H1 (cell line): ENCODE data around the gene RNF126. TPM values are rescaled to one million over a fixed set of nuclear protein-coding genes. Genes with fewer than 3 reads are reported as not detected.

Experiments used
- CTCF ChIA-PET: fragments of 300-600 bp; sonication (Branson Sonifier 250); formaldehyde crosslinking; loops from one replicate; lab custom pipeline; 2021; ENCODE audit not compliant: partially characterized antibody; lab: Charles Lee
- POLR2A ChIA-PET: fragments of 300-600 bp; sonication (Branson Sonifier 250); formaldehyde crosslinking; loops from one replicate; lab custom pipeline; 2021; ENCODE audit warnings: inconsistent platforms; ENCODE audit not compliant: partially characterized antibody; lab: Charles Lee
- DNase-seq, 2 experiments: peaks; one replicate each; pipeline versions ENCODE4 v3.0.0 to v3.0.0-alpha.2; 2010 to 2022; ENCODE audit warnings: low spot score in 2 of 2, low read depth in 1 of 2, mixed read lengths in 1 of 2
- FAIRE-seq: peaks from 2 replicates; lab custom pipeline; 2011; peaks lifted over from hg19 to GRCh38; lab: Jason Lieb, UNC
- H2AFZ ChIP-seq: 2 replicates; pipeline ENCODE4 v1.8.1; 2012; ENCODE audit warnings: low read length, inconsistent platforms
- H2AK5ac ChIP-seq: 2 replicates; pipeline ENCODE4 v1.6.1; 2013; ENCODE audit warnings: low read depth, low read length
- H2BK120ac ChIP-seq: replicated peaks from 2 replicates; pipeline ENCODE3; 2013; ENCODE audit warnings: low read depth, low read length, inconsistent platforms
- H2BK12ac ChIP-seq: 2 replicates; pipeline ENCODE4 v1.6.1; 2013; ENCODE audit warnings: low read depth, low read length
- H2BK15ac ChIP-seq: 2 replicates; pipeline ENCODE4 v1.6.1; 2013; ENCODE audit warnings: low read length
- H2BK20ac ChIP-seq: 2 replicates; pipeline ENCODE4 v1.6.1; 2013; ENCODE audit warnings: low read length
- H2BK5ac ChIP-seq: 2 replicates; pipeline ENCODE4 v1.6.1; 2013; ENCODE audit warnings: low read depth, low read length
- H3K14ac ChIP-seq: 2 replicates; pipeline ENCODE4 v1.6.1; 2013; ENCODE audit warnings: inconsistent platforms; ENCODE audit not compliant: insufficient read length
- H3K18ac ChIP-seq: 2 replicates; pipeline ENCODE4 v1.6.1; 2013; ENCODE audit warnings: low read length; ENCODE audit errors: extremely low read depth
- H3K23ac ChIP-seq: 2 replicates; pipeline ENCODE4 v1.6.1; 2013; ENCODE audit warnings: inconsistent platforms; ENCODE audit not compliant: insufficient read length
- H3K23me2 ChIP-seq: 2 replicates; pipeline ENCODE4 v1.6.1; 2013; ENCODE audit warnings: low read depth, low read length
- H3K27ac ChIP-seq: 2 replicates; pipeline ENCODE4 v1.6.1; 2011; ENCODE audit warnings: low read depth, low read length, inconsistent platforms
- H3K27me3 ChIP-seq, 4 experiments: replicated peaks in 1 of 4; 1 replicate in 1 of 4; 2 replicates in 3 of 4; pipeline versions ENCODE4 v1.6.1 to v1.8.1; 2011 to 2013; ENCODE audit warnings: low read length in 3 of 4, mild to moderate bottlenecking in 3 of 4, inconsistent platforms in 2 of 4, mixed read lengths in 2 of 4, moderate library complexity in 1 of 4; ENCODE audit not compliant: control insufficient read depth in 3 of 4, insufficient read depth in 3 of 4; ENCODE audit errors: extremely low read depth in 1 of 4
- H3K36me3 ChIP-seq, 4 experiments: 2 replicates each; pipeline versions ENCODE4 v1.6.1 to v1.8.1; 2011 to 2013; ENCODE audit warnings: mild to moderate bottlenecking in 4 of 4, low read length in 3 of 4, moderate library complexity in 2 of 4, control low read depth in 1 of 4, inconsistent platforms in 1 of 4; ENCODE audit not compliant: insufficient read depth in 4 of 4, control insufficient read depth in 2 of 4
- H3K4ac ChIP-seq: replicated peaks from 2 replicates; pipeline ENCODE3; 2013; ENCODE audit warnings: low read length, low read depth, mixed read lengths, inconsistent platforms; ENCODE audit not compliant: insufficient read length
- H3K4me1 ChIP-seq, 4 experiments: replicated peaks in 1 of 4; 1 replicate in 1 of 4; 2 replicates in 3 of 4; pipeline versions ENCODE4 v1.6.1 to v1.8.1; 2011 to 2013; ENCODE audit warnings: low read length in 3 of 4, inconsistent platforms in 2 of 4, mixed read lengths in 1 of 4; ENCODE audit not compliant: insufficient read depth in 4 of 4, control insufficient read depth in 3 of 4
- H3K4me2 ChIP-seq, 2 experiments: 2 replicates each; pipeline versions ENCODE4 v1.6.1 to v1.8.1; 2011 to 2013; ENCODE audit warnings: low read depth in 2 of 2, low read length in 2 of 2, control low read depth in 1 of 2, inconsistent platforms in 1 of 2, mild to moderate bottlenecking in 1 of 2; ENCODE audit not compliant: insufficient read depth in 1 of 2
- H3K4me3 ChIP-seq, 4 experiments: fragments of 200-600, 300-600 bp in 1 of 4; sonication (generic), shearing (Covaris generic), sonication (Bioruptor Twin) in 1 of 4; 2 replicates each; pipeline versions ENCODE4 v1.5.1 to v1.8.1; 2011 to 2016; ENCODE audit warnings: low read length in 4 of 4, low read depth in 3 of 4, control low read depth in 2 of 4, inconsistent platforms in 2 of 4, mild to moderate bottlenecking in 2 of 4, mixed read lengths in 1 of 4, moderate library complexity in 1 of 4; ENCODE audit not compliant: insufficient read depth in 2 of 4; ENCODE audit errors: extremely low read depth in 1 of 4
- H3K56ac ChIP-seq: replicated peaks from 2 replicates; pipeline ENCODE3; 2013; ENCODE audit warnings: low read depth, mild to moderate bottlenecking, mixed read lengths, low read length, inconsistent platforms; ENCODE audit not compliant: insufficient read length
- H3K79me1 ChIP-seq: 2 replicates; pipeline ENCODE4 v1.6.1; 2013; ENCODE audit warnings: low read depth, low read length, control low read depth
- H3K79me2 ChIP-seq, 2 experiments: 2 replicates each; pipeline versions ENCODE4 v1.6.1 to v1.8.1; 2012 to 2013; ENCODE audit warnings: low read length in 2 of 2, mild to moderate bottlenecking in 2 of 2, inconsistent platforms in 1 of 2; ENCODE audit not compliant: insufficient read depth in 2 of 2, control insufficient read depth in 1 of 2
- H3K9ac ChIP-seq, 4 experiments: replicated peaks in 1 of 4; 1 replicate in 1 of 4; 2 replicates in 3 of 4; pipeline versions ENCODE4 v1.6.1 to v1.8.1; 2011 to 2013; ENCODE audit warnings: low read depth in 3 of 4, low read length in 3 of 4, control low read depth in 2 of 4, mild to moderate bottlenecking in 2 of 4, moderate library complexity in 2 of 4, inconsistent platforms in 1 of 4; ENCODE audit errors: extremely low read depth in 1 of 4
- H3K9me3 ChIP-seq, 2 experiments: 2 replicates each; pipeline versions ENCODE4 v1.6.1 to v1.8.1; 2012 to 2013; ENCODE audit warnings: mild to moderate bottlenecking in 2 of 2, moderate library complexity in 2 of 2, control low read depth in 1 of 2, inconsistent platforms in 1 of 2, low read depth in 1 of 2, low read length in 1 of 2, mixed read lengths in 1 of 2; ENCODE audit not compliant: insufficient read depth in 2 of 2
- H4K20me1 ChIP-seq, 2 experiments: replicated peaks in 1 of 2; 2 replicates each; pipeline versions ENCODE3 to v1.8.1; 2011 to 2013; ENCODE audit warnings: inconsistent platforms in 2 of 2, low read length in 2 of 2, mild to moderate bottlenecking in 1 of 2; ENCODE audit not compliant: insufficient read depth in 2 of 2, control insufficient read depth in 1 of 2
- H4K5ac ChIP-seq: 2 replicates; pipeline ENCODE4 v1.6.1; 2013; ENCODE audit warnings: low read length, low read depth, mixed read lengths, inconsistent platforms; ENCODE audit not compliant: insufficient read length
- H4K8ac ChIP-seq: 2 replicates; pipeline ENCODE4 v1.8.0; 2013; ENCODE audit warnings: mild to moderate bottlenecking, moderate library complexity, low read length, inconsistent platforms; ENCODE audit not compliant: insufficient read depth; ENCODE audit errors: extremely low read depth
- H4K91ac ChIP-seq: replicated peaks from 2 replicates; pipeline ENCODE3; 2013; ENCODE audit warnings: low read length, mixed read lengths, inconsistent platforms; ENCODE audit not compliant: insufficient read length
- CTBP2 ChIP-seq: IDR thresholded peaks from 2 replicates; pipeline ENCODE4 v1.7.0; 2011; ENCODE audit warnings: borderline replicate concordance, mild to moderate bottlenecking, moderate library complexity, mixed read lengths, low read length; ENCODE audit not compliant: insufficient read depth, insufficient read length
- POLR2AphosphoS5 ChIP-seq: IDR thresholded peaks from 2 replicates; pipeline ENCODE4 v1.6.1; 2011; ENCODE audit warnings: low read depth, low read length
- RXRA ChIP-seq: IDR thresholded peaks from 2 replicates; pipeline ENCODE4 v1.6.1; 2011; ENCODE audit warnings: low read depth, mild to moderate bottlenecking, low read length, moderate library complexity; ENCODE audit not compliant: insufficient read depth
- SIN3A ChIP-seq, 2 experiments: IDR thresholded peaks in 1 of 2; conservative IDR thresholded peaks in 1 of 2; 2 replicates each; pipeline ENCODE4 v1.6.1; 2011 to 2012; ENCODE audit warnings: low read length in 2 of 2, improper control_type of control experiment in 1 of 2, low read depth in 1 of 2, mild to moderate bottlenecking in 1 of 2
- SIRT6 ChIP-seq: IDR thresholded peaks from one replicate; pipeline ENCODE4 v1.7.1; 2012; ENCODE audit warnings: low read length, inconsistent platforms
- SP4 ChIP-seq: IDR thresholded peaks from 2 replicates; pipeline ENCODE4 v1.6.1; 2012; ENCODE audit warnings: low read length, inconsistent platforms
- TAF1 ChIP-seq: IDR thresholded peaks from 2 replicates; pipeline ENCODE4 v1.6.1; 2011; ENCODE audit warnings: mild to moderate bottlenecking, low read depth, low read length
- WGBS, 2 experiments: shearing (Covaris generic) in 1 of 2; methylation state at CpG; one replicate each; pipeline versions ENCODE4 v1.1.6 to v1.1.7; 2013 to 2015; ENCODE audit warnings: low lambda C conversion rate in 2 of 2, mixed read lengths in 2 of 2, inconsistent platforms in 1 of 2, low coverage in 1 of 2, missing lambda C conversion rate in 1 of 2; ENCODE audit not compliant: insufficient replicate concordance in 2 of 2, insufficient coverage in 1 of 2, insufficient read length in 1 of 2; ENCODE audit errors: extremely low coverage in 1 of 2, missing lambda C conversion rate in 1 of 2; 5-methylcytosine and 5-hydroxymethylcytosine counted together
- polyA plus RNA-seq, 7 experiments: library from polyadenylated mRNA; depleted of rRNA in 3 of 7; stranded (reverse) in 5 of 7; unstranded in 2 of 7; fragments of >200 nt in 5 of 7; fragments of 200-250 nt in 2 of 7; gene quantifications; 1 replicate in 5 of 7; 2 replicates in 1 of 7; 4 replicates in 1 of 7; pipeline versions ENCODE4 v1.2.1 to v1.2.3, GENCODE V29; 2011 to 2013; ENCODE audit warnings: missing spikeins in 2 of 7, mixed read lengths in 2 of 7
- total RNA-seq: library from RNA; stranded (reverse); fragmentation: NEBNext Ultra II Directional; extraction: Animal tissue kit (Norgen Biotek cat#: 25700); gene quantifications from 2 replicates; pipeline ENCODE4 v1.2.1, GENCODE V29; 2021
- TF ChIP-seq, protein P1 (sequence below): IDR thresholded peaks from 2 replicates; pipeline ENCODE4 v1.6.1; 2011; ENCODE audit warnings: low read depth, mild to moderate bottlenecking, low read length; ENCODE audit not compliant: insufficient read depth

RNF126 gene
- total and polyA plus RNA-seq, 2 of the 8 experiments (the other 6 are each of a cell fraction or from before 2014, with no cell fraction given), result 21.8 to 68.0 TPM

DNA sequence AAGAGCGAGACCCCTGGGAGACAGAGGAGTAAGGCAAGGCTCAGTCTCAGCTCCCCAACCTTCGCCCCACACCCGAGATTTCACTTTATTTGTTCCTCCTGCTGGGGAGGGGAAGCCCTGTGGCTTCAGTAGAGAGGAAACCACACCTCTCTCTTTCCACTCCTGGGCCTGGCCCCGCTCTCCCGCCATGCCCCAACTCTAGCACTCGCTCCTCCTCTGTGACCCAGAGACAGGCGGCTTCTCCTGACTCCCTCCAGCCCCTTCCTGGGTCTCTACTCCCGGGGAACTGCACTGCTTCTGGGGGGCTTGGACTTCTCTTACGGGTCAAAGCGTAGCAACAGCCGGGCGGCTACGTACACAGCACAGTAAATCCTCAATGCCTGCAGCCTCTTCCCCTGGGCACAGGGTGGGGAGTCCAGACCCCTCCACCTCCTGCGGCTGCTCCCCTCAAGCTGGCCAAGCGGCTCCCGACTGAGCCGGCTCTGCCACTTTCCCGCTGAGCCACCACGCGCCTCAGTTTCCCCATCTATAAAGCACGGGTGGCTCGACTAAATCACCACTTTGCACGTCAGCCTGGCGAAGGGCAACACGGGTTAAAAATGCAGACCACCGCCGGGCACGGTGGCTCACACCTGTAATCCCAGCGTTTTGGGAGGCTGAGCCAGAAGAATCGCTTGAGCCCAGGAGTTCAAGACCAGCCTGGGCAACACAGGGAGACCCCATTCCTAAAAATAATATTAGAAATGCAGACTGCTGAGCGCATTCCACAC lies 1.4 kb downstream of the RNF126 start:
- Histone ChIP-seq H2AK5ac (no peak overlapping the region), H2BK12ac (no peak overlapping the region), H3K56ac (no peak overlapping the region), H3K4me2 (peak overlapping the region; percentile 80 to 93), H4K5ac (no peak overlapping the region), H3K18ac (no peak overlapping the region; the same call in 1 of the 2 replicates), H2BK20ac (no peak overlapping the region), H3K9me3 (peaks cover 5 to 6% of the 10 kb centered on the region in 2 experiments; a peak in 2 of 4 replicates), H3K4ac (no peak overlapping the region), H4K91ac (no peak overlapping the region), H3K79me1 (peaks cover 5% of the 10 kb centered on the region), H2AFZ (no peak overlapping the region), H3K4me3 (peak overlapping the region; percentile 76 to 99 (median 78)), H3K79me2 (peaks cover 49 to 63% of the 10 kb centered on the region in 2 experiments), H4K20me1 (peaks cover 38 to 43% of the 10 kb centered on the region in 2 experiments), H3K27me3 (peaks cover 0 to 6% (median 2%) of the 10 kb centered on the region in 4 experiments; a peak in 1 of 7 replicates), H3K9ac (peak overlapping the region in 3 of 4 experiments; percentile 59 to 85 (median 75); a peak in 5 of 7 replicates), H3K23ac (no peak overlapping the region), H3K23me2 (peaks cover 3% of the 10 kb centered on the region; the same call in 1 of the 2 replicates), H3K14ac (no peak overlapping the region), H2BK120ac (no peak overlapping the region), H2BK15ac (no peak overlapping the region), H3K4me1 (peaks cover 0 to 14% (median 6%) of the 10 kb centered on the region in 4 experiments; a peak in 5 of 7 replicates), H3K36me3 (peaks cover 0 to 6% (median 0%) of the 10 kb centered on the region in 4 experiments; a peak in 1 of 8 replicates), H2BK5ac (no peak overlapping the region; the same call in 1 of the 2 replicates), H3K27ac (no peak overlapping the region), H4K8ac (no peak overlapping the region)
- CTCF ChIA-PET, result interaction anchor here (1.2 kb wide), 1 partner anchor 9 kb away, joined by 4 read pairs; no protein-coding TSS in a partner anchor
- DNase-seq, result no peak
- FAIRE-seq, result no peak
- WGBS, 2 experiments, result 61% methylated on average over 30 of the region's 31 CpGs; no CpG with 5 or more reads in 1 of the 2 experiments
- POLR2A ChIA-PET, result interaction anchor here (0.8 to 1.1 kb wide), 2 partner anchors 11 to 39 kb away, joined by 3 read pairs; no protein-coding TSS in a partner anchor
- TF ChIP-seq, protein P1, sequence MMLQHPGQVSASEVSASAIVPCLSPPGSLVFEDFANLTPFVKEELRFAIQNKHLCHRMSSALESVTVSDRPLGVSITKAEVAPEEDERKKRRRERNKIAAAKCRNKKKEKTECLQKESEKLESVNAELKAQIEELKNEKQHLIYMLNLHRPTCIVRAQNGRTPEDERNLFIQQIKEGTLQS, result no peak
- TF ChIP-seq RXRA (no peak), SIN3A (conservative IDR thresholded peaks at IDR 0.05 in 1 of 2, IDR thresholded peaks at IDR 0.05 in 1 of 2; ENCODE audit: low read depth in 1 of 2, low read length in 2 of 2) (no peak), TAF1 (no peak), POLR2AphosphoS5 (no peak), SIRT6 (no peak), CTBP2 (no peak), SP4 (no peak)
